Right lobe of liver (tissue), 4 donors: ENCODE measurements around the gene SLCO4A1.

Experiments used
- POLR2A ChIP-seq: fragments of 450-650 bp; IDR thresholded peaks from one replicate; pipeline ENCODE4 v1.6.1; 2017; ENCODE audit warnings: antibody characterized with exemption, mild to moderate bottlenecking
- TF ChIP-seq, protein P1 (sequence below), 4 donors: fragments of 200-600 bp in 3 of 4; fragments of 450-650 bp in 1 of 4; IDR thresholded peaks; one replicate each; pipeline versions ENCODE4 v1.5.1 to v1.8.0; 2016 to 2022; ENCODE audit warnings: antibody characterized with exemption in 4 of 4, mild to moderate bottlenecking in 2 of 4
- donor health status: DM: no; HTN: no; CAD: no.
- donor health status: DM: no; HTN: no; CAD: no.
- donor health status: DM: no; HTN: yes; CAD: no.

DNA sequence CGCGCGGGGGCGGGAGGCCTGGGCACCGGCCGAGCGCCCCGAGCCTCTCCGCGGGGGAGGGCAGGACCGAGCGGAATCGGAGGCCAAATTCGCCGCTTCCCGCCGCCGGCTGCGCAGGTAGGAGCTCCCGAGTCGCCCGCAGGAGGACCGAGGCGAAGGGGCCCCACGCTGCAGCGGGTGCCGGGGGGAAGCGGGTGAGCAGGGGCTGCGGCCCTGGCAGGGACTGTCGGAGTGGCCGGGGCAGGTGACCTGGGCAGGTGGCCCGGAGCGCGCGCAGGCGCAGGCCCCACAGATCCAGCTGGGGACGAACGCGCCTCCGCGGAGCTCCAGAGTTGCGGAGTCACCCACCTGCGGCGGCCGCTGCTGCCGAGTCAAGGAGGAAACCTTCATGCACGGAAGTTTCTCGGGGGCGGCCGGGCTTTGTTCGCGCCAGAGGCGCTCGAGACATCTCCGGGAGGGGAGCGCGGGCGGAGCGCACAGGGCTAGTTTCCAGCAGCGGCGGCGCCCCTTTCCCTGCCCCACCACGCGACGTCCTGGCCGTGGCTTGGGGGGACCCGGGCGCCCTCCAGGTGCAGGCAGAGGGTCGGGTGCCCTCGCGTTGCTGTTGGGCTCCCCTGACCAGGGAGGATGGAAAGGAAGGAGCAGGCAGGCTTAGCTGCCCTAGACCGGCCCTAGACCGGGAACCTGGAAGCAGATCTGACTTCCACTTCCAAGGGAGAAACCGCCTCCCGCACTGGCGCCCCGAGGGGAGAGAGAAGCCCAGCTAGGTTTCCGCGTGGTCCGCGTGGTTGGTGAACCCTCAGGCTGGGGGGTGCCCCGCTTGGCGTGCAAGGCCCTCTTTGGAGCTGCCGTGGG is 590 bp downstream of the SLCO4A1 start:
- TF ChIP-seq, protein P1, sequence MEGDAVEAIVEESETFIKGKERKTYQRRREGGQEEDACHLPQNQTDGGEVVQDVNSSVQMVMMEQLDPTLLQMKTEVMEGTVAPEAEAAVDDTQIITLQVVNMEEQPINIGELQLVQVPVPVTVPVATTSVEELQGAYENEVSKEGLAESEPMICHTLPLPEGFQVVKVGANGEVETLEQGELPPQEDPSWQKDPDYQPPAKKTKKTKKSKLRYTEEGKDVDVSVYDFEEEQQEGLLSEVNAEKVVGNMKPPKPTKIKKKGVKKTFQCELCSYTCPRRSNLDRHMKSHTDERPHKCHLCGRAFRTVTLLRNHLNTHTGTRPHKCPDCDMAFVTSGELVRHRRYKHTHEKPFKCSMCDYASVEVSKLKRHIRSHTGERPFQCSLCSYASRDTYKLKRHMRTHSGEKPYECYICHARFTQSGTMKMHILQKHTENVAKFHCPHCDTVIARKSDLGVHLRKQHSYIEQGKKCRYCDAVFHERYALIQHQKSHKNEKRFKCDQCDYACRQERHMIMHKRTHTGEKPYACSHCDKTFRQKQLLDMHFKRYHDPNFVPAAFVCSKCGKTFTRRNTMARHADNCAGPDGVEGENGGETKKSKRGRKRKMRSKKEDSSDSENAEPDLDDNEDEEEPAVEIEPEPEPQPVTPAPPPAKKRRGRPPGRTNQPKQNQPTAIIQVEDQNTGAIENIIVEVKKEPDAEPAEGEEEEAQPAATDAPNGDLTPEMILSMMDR (IDR thresholded peaks at IDR 0.05), result no peak
- no peak for TF ChIP-seq POLR2A
